Mammary epithelial cell (primary cell): ENCODE data around the gene ZBTB46.

ENCODE experiments used
- EZH2 ChIP-seq: IDR thresholded peaks from 2 replicates; pipeline ENCODE4 v1.6.1; 2012; ENCODE audit warnings: low read length, inconsistent platforms, borderline replicate concordance
- TF ChIP-seq, protein P1 (sequence below), 2 donors: IDR thresholded peaks in 1 of 2; conservative IDR thresholded peaks in 1 of 2; 2 replicates each; pipeline ENCODE4 v1.5.1; 2011 to 2012; ENCODE audit warnings: inconsistent platforms in 2 of 2, low read length in 2 of 2, mild to moderate bottlenecking in 2 of 2, control low read depth in 1 of 2, low read depth in 1 of 2; ENCODE audit not compliant: insufficient read depth in 1 of 2; ENCODE audit errors: extremely low read depth in 1 of 2

- TF ChIP-seq EZH2: no peak
- TF ChIP-seq, protein P1, sequence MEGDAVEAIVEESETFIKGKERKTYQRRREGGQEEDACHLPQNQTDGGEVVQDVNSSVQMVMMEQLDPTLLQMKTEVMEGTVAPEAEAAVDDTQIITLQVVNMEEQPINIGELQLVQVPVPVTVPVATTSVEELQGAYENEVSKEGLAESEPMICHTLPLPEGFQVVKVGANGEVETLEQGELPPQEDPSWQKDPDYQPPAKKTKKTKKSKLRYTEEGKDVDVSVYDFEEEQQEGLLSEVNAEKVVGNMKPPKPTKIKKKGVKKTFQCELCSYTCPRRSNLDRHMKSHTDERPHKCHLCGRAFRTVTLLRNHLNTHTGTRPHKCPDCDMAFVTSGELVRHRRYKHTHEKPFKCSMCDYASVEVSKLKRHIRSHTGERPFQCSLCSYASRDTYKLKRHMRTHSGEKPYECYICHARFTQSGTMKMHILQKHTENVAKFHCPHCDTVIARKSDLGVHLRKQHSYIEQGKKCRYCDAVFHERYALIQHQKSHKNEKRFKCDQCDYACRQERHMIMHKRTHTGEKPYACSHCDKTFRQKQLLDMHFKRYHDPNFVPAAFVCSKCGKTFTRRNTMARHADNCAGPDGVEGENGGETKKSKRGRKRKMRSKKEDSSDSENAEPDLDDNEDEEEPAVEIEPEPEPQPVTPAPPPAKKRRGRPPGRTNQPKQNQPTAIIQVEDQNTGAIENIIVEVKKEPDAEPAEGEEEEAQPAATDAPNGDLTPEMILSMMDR (conservative IDR thresholded peaks at IDR 0.05 in 1 of 2, IDR thresholded peaks at IDR 0.05 in 1 of 2; ENCODE audit: extremely low read depth in 1 of 2, insufficient read depth in 1 of 2, low read depth in 1 of 2, low read length in 2 of 2): no peak
These were observed 2.9 kb downstream of the ZBTB46 start for GRCh38 chr20:63828124-63828523.
